ENCODE measurements around the gene LEO1. TPM values are rescaled to one million over a fixed set of nuclear protein-coding genes. Genes with fewer than 3 reads are reported as not detected.

LEO1 gene
- total RNA-seq (2014; rRNA removed; shearing (Covaris generic)) = 44.9 and 46.8 TPM in 2 replicates

DNA sequence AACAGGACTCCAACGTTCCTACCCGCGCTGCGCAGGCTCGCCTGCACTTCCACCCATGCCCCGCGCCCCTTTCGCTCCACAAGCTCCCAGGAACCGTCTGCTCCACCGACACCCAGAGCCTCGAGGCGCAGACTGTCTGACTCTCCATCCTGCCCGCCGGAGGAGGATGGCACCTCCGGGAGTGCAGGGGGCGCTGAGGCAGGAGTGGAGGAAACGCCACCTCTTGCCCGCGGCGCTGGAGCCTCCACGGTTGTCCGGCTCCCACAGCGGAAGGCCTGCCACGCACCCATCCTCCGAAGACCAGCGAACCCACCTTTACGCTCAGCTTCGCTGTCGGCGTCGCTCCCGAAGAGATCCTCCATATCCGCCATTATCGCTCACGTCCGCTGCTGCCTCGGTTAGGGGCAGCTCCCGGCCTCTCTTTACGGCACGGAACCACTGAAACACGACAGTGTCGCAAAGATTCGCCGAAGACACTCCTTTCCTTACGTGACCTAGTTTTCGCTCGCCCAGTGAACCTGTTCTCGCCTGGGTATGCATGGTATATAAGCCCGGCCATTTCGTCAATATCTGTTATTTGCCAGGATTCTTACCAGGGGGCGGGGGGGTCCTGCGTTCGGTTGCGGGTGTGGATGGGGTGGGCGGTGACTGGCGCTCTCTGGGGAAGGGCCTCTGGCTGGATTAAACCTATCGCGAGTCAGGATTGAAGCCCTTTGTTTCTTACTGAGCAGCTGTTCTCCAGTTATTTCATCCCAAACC, at the start of gene LEO1:
Gene LEO1, minus strand, starts transcription at position 404 of the 759 bp plus-strand sequence. Its CDS starts 33 bp downstream, at position 371.

DNA sequence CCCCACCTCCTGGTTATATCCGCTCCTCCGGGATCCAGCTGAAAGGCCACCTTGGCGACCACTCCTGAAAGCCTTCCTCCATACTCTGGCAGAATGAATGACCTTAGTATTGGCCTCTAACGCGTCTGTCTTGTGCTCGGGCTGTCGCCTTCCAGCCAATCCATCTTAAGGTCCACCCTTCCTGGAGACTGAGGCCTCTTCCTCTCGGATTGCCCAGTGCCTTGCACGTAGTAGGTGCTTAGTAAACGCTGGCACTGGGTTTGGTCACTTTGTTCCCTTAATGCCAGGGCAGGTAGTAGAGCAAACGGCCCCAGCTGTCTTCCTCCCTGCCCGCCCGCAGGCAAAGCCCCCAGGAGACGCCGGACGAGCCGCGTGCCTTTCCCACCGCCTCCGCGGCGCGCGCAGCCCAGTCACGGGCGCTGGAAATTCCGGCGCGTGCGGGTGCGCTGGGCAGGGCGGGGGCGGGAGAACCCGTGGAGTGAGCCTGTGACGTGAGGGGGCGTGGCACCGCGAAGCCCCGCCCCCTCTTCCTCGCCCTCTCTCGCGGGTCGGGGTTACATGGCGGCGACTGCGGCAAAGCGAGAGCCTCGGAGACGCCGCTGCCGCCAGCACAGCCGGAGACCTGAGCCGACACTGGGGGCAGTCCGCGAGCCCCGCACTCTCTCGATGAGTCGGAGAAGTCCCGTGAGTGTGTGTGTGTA, 47.3 kb upstream of the LEO1 start, which contains the start of gene MAPK6:
Gene MAPK6, plus strand, starts transcription at position 527 of the 701 bp plus-strand sequence. CDS start 27,242 bp downstream, outside the sequence.

Small RNA genes within 50 kb of the gene (small RNA-seq; reads per million reads assigned to genes)
- gene RNU6-90P = not detected

Other genes starting within 250 kb of the LEO1 start
- 5.1 and 6.9 TPM in 2 replicates for gene LYSMD2, start 234.1 kb downstream of the LEO1 start, total RNA-seq (2014; rRNA removed; shearing (Covaris generic))
- 3.0 and 4.3 TPM in 2 replicates for gene TMOD2, start 220.2 kb downstream of the LEO1 start, total RNA-seq (2014; rRNA removed; shearing (Covaris generic))
- 35.2 and 44.1 TPM in 2 replicates for gene TMOD3, start 142.1 kb downstream of the LEO1 start, total RNA-seq (2014; rRNA removed; shearing (Covaris generic))
- 39.8 and 45.4 TPM in 2 replicates for gene MAPK6, start 47.4 kb upstream of the LEO1 start, total RNA-seq (2014; rRNA removed; shearing (Covaris generic))
- gene BCL2L10, start 141.0 kb upstream of the LEO1 start, total RNA-seq (2014; rRNA removed; shearing (Covaris generic)) = 0.45 TPM in 1 of 2 replicates, not detected in the other
- 44.6 and 45.6 TPM in 2 replicates for gene GNB5, start 219.6 kb upstream of the LEO1 start, total RNA-seq (2014; rRNA removed; shearing (Covaris generic))